GM19395 (cell line): ENCODE measurements around the gene CNPY1.

ENCODE experiments used
- ATAC-seq: cut with Tn5 transposase; IDR thresholded peaks from one replicate; pipeline ENCODE4 v1.9.1; 2021; ENCODE audit warnings: mild to moderate bottlenecking, moderate library complexity; ENCODE audit not compliant: unreplicated experiment

Gene CNPY1

GRCh38 chr7:155514296-155514695 is 32.1 kb downstream of the CNPY1 start:
- no peak for ATAC-seq

- no peak for ATAC-seq
Measured at GRCh38 chr7:155513543-155514285, 32.6 kb downstream of the CNPY1 start.

- ATAC-seq = no peak
Measured at GRCh38 chr7:155512246-155512887, 34.0 kb downstream of the CNPY1 start.

- ATAC-seq = no peak
Measured at GRCh38 chr7:155511702-155511996, 34.7 kb downstream of the CNPY1 start.

- no peak for ATAC-seq
Measured at GRCh38 chr7:155510975-155511701, 35.2 kb downstream of the CNPY1 start.

GRCh38 chr7:155509725-155510551 is 36.4 kb downstream of the CNPY1 start:
- no peak for ATAC-seq

- no peak for ATAC-seq
Measured at GRCh38 chr7:155509359-155509724, 37.0 kb downstream of the CNPY1 start.

- ATAC-seq = no peak
Measured at GRCh38 chr7:155508376-155509358, 37.7 kb downstream of the CNPY1 start.

GRCh38 chr7:155507576-155507975 is 38.8 kb downstream of the CNPY1 start:
- no peak for ATAC-seq

- ATAC-seq = no peak
Measured at GRCh38 chr7:155506854-155507337, 39.5 kb downstream of the CNPY1 start.

- no peak for ATAC-seq
Measured at GRCh38 chr7:155505422-155505793, 41.0 kb downstream of the CNPY1 start.

- no peak for ATAC-seq
Measured at GRCh38 chr7:155497149-155497901, 49.0 kb downstream of the CNPY1 start.

- ATAC-seq = no peak
Measured at GRCh38 chr7:155496267-155497005, 49.9 kb downstream of the CNPY1 start.

GRCh38 chr7:155495440-155496248 is 50.7 kb downstream of the CNPY1 start:
- no peak for ATAC-seq

GRCh38 chr7:155494551-155494950 is 51.8 kb downstream of the CNPY1 start:
- ATAC-seq = no peak

- ATAC-seq = no peak
Measured at GRCh38 chr7:155493744-155494538, 52.4 kb downstream of the CNPY1 start.

GRCh38 chr7:155491812-155492211 is 54.5 kb downstream of the CNPY1 start:
- ATAC-seq = no peak
